GM12878 (cell line): ENCODE results near the gene ZGLP1. TPM values are rescaled to one million over a fixed set of nuclear protein-coding genes. Genes with fewer than 3 reads are reported as not detected.

Experiments used
- ATAC-seq: fragments of 200-7000 bp; cut with Tn5 transposase; 3 replicates; pipeline ENCODE4 v1.9.1; 2020; ENCODE audit warnings: mild to moderate bottlenecking, moderate library complexity
- BruUV-seq: library from RNA; stranded (reverse); fragments of 400-500 nt; replicated peaks from 2 replicates; lab custom pipeline; 2021; lab: Mats Ljungman, UMichigan
- CTCF ChIA-PET: fragments of 300-600 bp; sonication (Branson Sonifier 250); formaldehyde crosslinking; extraction: SDS; loops from one replicate; lab custom pipeline; 2021; ENCODE audit warnings: inconsistent platforms; lab: Yijun Ruan, JAX
- POLR2A ChIA-PET: fragments of 350-600 bp; formaldehyde crosslinking; extraction: SDS; loops from one replicate; lab custom pipeline; 2021; ENCODE audit warnings: inconsistent platforms; lab: Charles Lee
- RAD21 ChIA-PET: fragments of 300-600 bp; sonication (Branson Sonifier 250); formaldehyde crosslinking; loops from one replicate; lab custom pipeline; 2023; ENCODE audit warnings: antibody characterized with exemption; ENCODE audit not compliant: unreplicated experiment; lab: Charles Lee
- SMC1A ChIA-PET: fragments of 300-600 bp; sonication (Branson Sonifier 250); formaldehyde crosslinking; loops from one replicate; lab custom pipeline; 2023; ENCODE audit not compliant: unreplicated experiment, uncharacterized antibody; lab: Charles Lee
- DNase-seq: peaks from one replicate; pipeline ENCODE4 v3.0.0-alpha.2; 2011; ENCODE audit warnings: low read depth, low spot score
- FAIRE-seq: peaks from 3 replicates; lab custom pipeline; 2011; peaks lifted over from hg19 to GRCh38; lab: Jason Lieb, UNC
- H2AFZ ChIP-seq: 2 replicates; pipeline ENCODE4 v1.6.0; 2011; ENCODE audit warnings: low read depth, low read length, control low read depth; ENCODE audit not compliant: control insufficient read depth
- H3K27ac ChIP-seq: 2 replicates; pipeline ENCODE4 v1.5.1; 2011; ENCODE audit warnings: control low read depth; ENCODE audit not compliant: control insufficient read depth, insufficient read depth
- H3K27me3 ChIP-seq, 2 experiments: replicated peaks in 1 of 2; 2 replicates each; pipeline versions ENCODE4 v1.6.0 to v1.6.1; 2011; ENCODE audit warnings: low read length in 1 of 2; ENCODE audit not compliant: control insufficient read depth in 2 of 2, insufficient read depth in 2 of 2
- H3K36me3 ChIP-seq, 2 experiments: 2 replicates each; pipeline ENCODE4 v1.5.1; 2011; ENCODE audit warnings: low read length in 1 of 2; ENCODE audit not compliant: control insufficient read depth in 2 of 2, insufficient read depth in 2 of 2
- H3K4me1 ChIP-seq: 2 replicates; pipeline ENCODE4 v1.6.1; 2011; ENCODE audit warnings: mild to moderate bottlenecking, low read length, moderate library complexity, mixed read lengths; ENCODE audit not compliant: control insufficient read depth, insufficient read depth
- H3K4me2 ChIP-seq: 2 replicates; pipeline ENCODE4 v1.6.0; 2011; ENCODE audit warnings: control low read depth; ENCODE audit not compliant: control insufficient read depth, insufficient read depth
- H3K4me3 ChIP-seq: fragments of 200-600 bp; sonication (generic); 2 replicates; pipeline ENCODE4 v1.5.1; 2016
- H3K79me2 ChIP-seq: 2 replicates; pipeline ENCODE4 v1.6.0; 2011; ENCODE audit warnings: low read length; ENCODE audit not compliant: control insufficient read depth, insufficient read depth
- H3K9ac ChIP-seq: 2 replicates; pipeline ENCODE4 v1.8.0; 2011; ENCODE audit warnings: low read length, control low read depth, mixed read lengths; ENCODE audit not compliant: control insufficient read depth, insufficient read depth
- H3K9me3 ChIP-seq: replicated peaks from 3 replicates; pipeline ENCODE4 v1.5.1; 2011; ENCODE audit warnings: mild to moderate bottlenecking, low read length; ENCODE audit not compliant: control insufficient read depth, insufficient read depth
- H4K20me1 ChIP-seq: 2 replicates; pipeline ENCODE4 v1.6.0; 2011; ENCODE audit not compliant: control insufficient read depth, insufficient read depth
- DPF2 ChIP-seq: fragments of 450-650 bp; IDR thresholded peaks from 2 replicates; pipeline ENCODE4 v1.6.1; 2017; ENCODE audit warnings: mild to moderate bottlenecking
- EGR1 ChIP-seq, 2 experiments: IDR thresholded peaks; 1 replicate in 1 of 2; 2 replicates in 1 of 2; pipeline ENCODE4 v1.6.1; 2011 to 2012; ENCODE audit warnings: low read depth in 2 of 2, low read length in 2 of 2, borderline replicate concordance in 1 of 2, mild to moderate bottlenecking in 1 of 2, moderate library complexity in 1 of 2
- MTA2 ChIP-seq: fragments of 450-650 bp; IDR thresholded peaks from 2 replicates; pipeline ENCODE4 v1.6.1; 2016; ENCODE audit warnings: low read depth, mild to moderate bottlenecking, moderate library complexity
- NRF1 ChIP-seq: conservative IDR thresholded peaks from 2 replicates; pipeline ENCODE4 v1.6.1; 2011; ENCODE audit warnings: mild to moderate bottlenecking, low read depth, low read length, improper control_type of control experiment
- TARDBP ChIP-seq: IDR thresholded peaks from 2 replicates; pipeline ENCODE4 v1.6.1; 2016; ENCODE audit warnings: borderline replicate concordance
- ZNF687 ChIP-seq: fragments of 450-650 bp; IDR thresholded peaks from 2 replicates; pipeline ENCODE4 v1.6.1; 2017; ENCODE audit warnings: mild to moderate bottlenecking, moderate library complexity
- WGBS: methylation state at CpG from one replicate; pipeline ENCODE4 v1.1.6; 2016; ENCODE audit warnings: low lambda C conversion rate; ENCODE audit not compliant: insufficient replicate concordance, insufficient coverage; ENCODE audit errors: missing lambda C conversion rate; 5-methylcytosine and 5-hydroxymethylcytosine counted together
- in situ Hi-C: fragments of 300-500 bp; cut with MboI; formaldehyde crosslinking; loops from 9 replicates; pipeline ENCODE4 v1.14.3; 2018; ENCODE audit warnings: mixed read lengths
- intact Hi-C: fragments of 100-400 bp; cut with micrococcal nuclease; formaldehyde crosslinking; loops from one replicate; pipeline ENCODE4 v1.14.2; 2022; ENCODE audit not compliant: unreplicated experiment
- polyA plus RNA-seq, 11 experiments: library from polyadenylated mRNA; depleted of rRNA in 4 of 11; unstranded in 6 of 11; stranded (reverse) in 5 of 11; fragments of >200 nt; fragmentation: Nextera tagmentation in 4 of 11; fragmentation: Illumina TruSeq in 1 of 11; extraction: Ambion mirVana in 4 of 11; extraction: Trizol in 1 of 11; gene quantifications; 1 replicate in 1 of 11; 2 replicates in 10 of 11; pipeline versions ENCODE4 v1.2.1 to v1.2.3, GENCODE V29; 2011 to 2016; ENCODE audit warnings: inconsistent platforms in 2 of 11, missing spikeins in 2 of 11, low read depth in 1 of 11
- total RNA-seq, 4 experiments: library from RNA; depleted of rRNA in 3 of 4; stranded (reverse); fragments of >200 nt in 3 of 4; fragmentation: Illumina TruSeq in 1 of 4; extraction: Trizol in 1 of 4; gene quantifications; 2 replicates each; pipeline versions ENCODE4 v1.2.1 to v1.2.3, GENCODE V29; 2013 to 2021

ZGLP1 gene
- total and polyA plus RNA-seq, 10 of the 15 experiments (the other 5 are each of a cell fraction or from before 2014, with no cell fraction given), result 0.29 to 5.6 (median 1.3) TPM

DNA sequence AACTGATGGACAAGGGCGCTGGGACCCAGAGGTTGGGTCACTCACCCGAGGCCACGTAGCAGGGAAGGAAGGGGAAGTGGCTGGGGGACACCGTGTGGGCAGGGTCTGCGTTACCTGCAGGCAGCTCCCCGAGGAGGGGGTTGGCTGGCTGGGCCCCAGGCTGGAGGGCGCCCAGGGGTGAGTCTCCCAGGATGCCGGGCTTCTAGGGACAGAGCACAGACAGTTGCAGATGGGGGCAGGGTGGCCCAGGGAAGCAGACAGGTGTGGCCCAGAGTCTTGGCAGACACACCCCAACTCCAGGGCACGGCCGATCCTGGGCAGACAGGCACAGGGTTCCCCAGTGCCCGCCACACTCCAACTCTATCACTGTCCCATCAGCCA is 11.8 kb upstream of the ZGLP1 start:
- ChIA-PET CTCF (no interaction called here), POLR2A (no interaction called here), SMC1A (no interaction called here), RAD21 (no interaction called here)
- H3K27me3 ChIP-seq, result no peaks in the 10 kb centered on the region
- no peaks in the 10 kb centered on the region for H3K9me3 ChIP-seq
- H3K4me2 ChIP-seq, result no peak overlapping the region
- no peak overlapping the region for H3K27ac ChIP-seq
- BruUV-seq, result no TSS peak
- H4K20me1 ChIP-seq, result no peaks in the 10 kb centered on the region
- DNase-seq (no peak), ATAC-seq (no peak), FAIRE-seq (no peak)
- H3K4me3 ChIP-seq, result no peak overlapping the region
- H3K36me3 ChIP-seq, result peaks cover 3 to 47% of the 10 kb centered on the region in 2 experiments; a peak in 3 of 4 replicates
- H3K9ac ChIP-seq, result no peak overlapping the region
- no peak for TF ChIP-seq MTA2
- no peak for TF ChIP-seq EGR1 (IDR thresholded peaks at IDR 0.05; ENCODE audit: borderline replicate concordance in 1 of 2, low read depth in 2 of 2, low read length in 2 of 2)
- TF ChIP-seq NRF1, result no peak
- TF ChIP-seq ZNF687, result no peak
- TF ChIP-seq DPF2, result no peak
- no peak for TF ChIP-seq TARDBP
- H3K79me2 ChIP-seq, result no peaks in the 10 kb centered on the region
- in situ Hi-C loops, result no loop called here
- intact Hi-C loops, result no loop called here
- 89% methylated on average over 11 of the region's 11 CpGs for WGBS
- no peaks in the 10 kb centered on the region for H3K4me1 ChIP-seq
- H2AFZ ChIP-seq, result no peak overlapping the region
